ENCODE measurements around the gene GRM2. TPM values are rescaled to one million over a fixed set of nuclear protein-coding genes. Genes with fewer than 3 reads are reported as not detected.

Gene GRM2
- total RNA-seq, 1 experiment from 2014 or later, result 5.6 TPM

DNA sequence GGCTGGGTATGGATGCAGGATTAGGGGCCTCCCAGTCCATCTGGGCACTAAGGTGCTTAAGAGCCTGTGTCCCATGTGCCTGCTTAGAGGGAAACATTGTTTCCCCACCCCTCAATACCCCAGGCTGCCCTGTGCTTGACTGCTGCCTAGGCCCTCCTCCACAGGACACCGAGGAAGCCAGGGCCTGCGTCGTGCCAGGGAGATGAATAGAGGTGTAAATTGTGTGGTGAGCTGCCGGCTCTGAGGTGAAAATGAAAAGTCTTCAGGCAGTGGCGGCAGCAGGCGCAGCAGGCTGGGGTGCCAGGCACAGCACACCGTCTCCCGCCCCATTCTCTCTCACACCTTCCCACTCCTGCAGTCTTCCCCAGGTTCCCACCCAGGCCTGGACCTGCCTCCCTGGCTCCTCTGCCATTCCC, 13.9 kb upstream of the GRM2 start:
- ChIA-PET POLR2A (ENCODE audit: low non-redundant PET) (no interaction called here), CTCF (interaction anchor here (1.3 kb wide), 1 partner anchor 11 kb away, joined by 6 read pairs; no protein-coding TSS in a partner anchor)
- intact Hi-C loops (cut with micrococcal nuclease; ENCODE audit: unreplicated experiment), result no loop called here
- BruUV-seq (replicated peaks), result no TSS peak
- Histone ChIP-seq H3K27me3 (replicated peaks; ENCODE audit: insufficient read depth, low read depth, low read length, poor library complexity) (no peaks in the 10 kb centered on the region), H3K9me3 (ENCODE audit: low read depth, low read length, poor library complexity, severe bottlenecking) (no peaks in the 10 kb centered on the region), H3K27ac (ENCODE audit: low read depth, low read length, poor library complexity, severe bottlenecking) (no peak overlapping the region), H3K36me3 (ENCODE audit: insufficient read depth, low read length, poor library complexity, severe bottlenecking) (no peaks in the 10 kb centered on the region), H3K4me1 (ENCODE audit: insufficient read depth, low read length, poor library complexity, severe bottlenecking) (no peaks in the 10 kb centered on the region), H3K4me3 (ENCODE audit: low read depth, low read length, poor library complexity, severe bottlenecking) (no peak overlapping the region)
- DNase-seq (ENCODE audit: low spot score), result no peak
- no peak for TF ChIP-seq EZH2 (IDR thresholded peaks at IDR 0.05; ENCODE audit: borderline replicate concordance, low read depth, low read length, poor library complexity, severe bottlenecking)
- TF ChIP-seq, protein P1, sequence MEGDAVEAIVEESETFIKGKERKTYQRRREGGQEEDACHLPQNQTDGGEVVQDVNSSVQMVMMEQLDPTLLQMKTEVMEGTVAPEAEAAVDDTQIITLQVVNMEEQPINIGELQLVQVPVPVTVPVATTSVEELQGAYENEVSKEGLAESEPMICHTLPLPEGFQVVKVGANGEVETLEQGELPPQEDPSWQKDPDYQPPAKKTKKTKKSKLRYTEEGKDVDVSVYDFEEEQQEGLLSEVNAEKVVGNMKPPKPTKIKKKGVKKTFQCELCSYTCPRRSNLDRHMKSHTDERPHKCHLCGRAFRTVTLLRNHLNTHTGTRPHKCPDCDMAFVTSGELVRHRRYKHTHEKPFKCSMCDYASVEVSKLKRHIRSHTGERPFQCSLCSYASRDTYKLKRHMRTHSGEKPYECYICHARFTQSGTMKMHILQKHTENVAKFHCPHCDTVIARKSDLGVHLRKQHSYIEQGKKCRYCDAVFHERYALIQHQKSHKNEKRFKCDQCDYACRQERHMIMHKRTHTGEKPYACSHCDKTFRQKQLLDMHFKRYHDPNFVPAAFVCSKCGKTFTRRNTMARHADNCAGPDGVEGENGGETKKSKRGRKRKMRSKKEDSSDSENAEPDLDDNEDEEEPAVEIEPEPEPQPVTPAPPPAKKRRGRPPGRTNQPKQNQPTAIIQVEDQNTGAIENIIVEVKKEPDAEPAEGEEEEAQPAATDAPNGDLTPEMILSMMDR (conservative IDR thresholded peaks at IDR 0.05; ENCODE audit: low read depth, low read length), result no peak

DNA sequence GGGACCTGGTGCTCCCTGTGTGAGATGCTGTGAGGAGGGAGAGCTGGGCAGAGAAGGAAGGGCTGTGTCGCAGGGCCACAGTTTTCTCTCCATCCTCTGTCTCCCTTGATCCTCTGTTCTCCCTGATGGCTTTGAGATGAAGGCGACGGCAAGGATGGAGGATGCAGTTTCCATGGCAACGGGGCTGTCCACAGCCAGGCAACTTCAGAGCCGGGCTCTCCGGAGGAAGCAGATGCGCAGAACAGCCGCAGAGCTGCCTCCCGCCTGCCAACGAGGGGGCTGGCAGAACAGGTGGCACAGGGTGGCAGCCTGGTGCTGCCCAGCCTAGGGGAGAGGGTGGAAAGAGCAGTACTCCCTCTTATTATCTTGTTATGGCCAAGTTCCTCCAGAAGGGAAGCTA, 9.9 kb upstream of the GRM2 start:
- Histone ChIP-seq H3K27me3 (replicated peaks; ENCODE audit: insufficient read depth, low read depth, low read length, poor library complexity) (no peaks in the 10 kb centered on the region), H3K36me3 (ENCODE audit: insufficient read depth, low read length, poor library complexity, severe bottlenecking) (no peaks in the 10 kb centered on the region), H3K9me3 (ENCODE audit: low read depth, low read length, poor library complexity, severe bottlenecking) (no peaks in the 10 kb centered on the region), H3K4me1 (ENCODE audit: insufficient read depth, low read length, poor library complexity, severe bottlenecking) (no peaks in the 10 kb centered on the region), H3K27ac (ENCODE audit: low read depth, low read length, poor library complexity, severe bottlenecking) (no peak overlapping the region), H3K4me3 (ENCODE audit: low read depth, low read length, poor library complexity, severe bottlenecking) (no peak overlapping the region)
- no peak for DNase-seq (ENCODE audit: low spot score)
- POLR2A ChIA-PET (ENCODE audit: low non-redundant PET), result no interaction called here
- no TSS peak for BruUV-seq (replicated peaks)
- TF ChIP-seq, protein P1 (conservative IDR thresholded peaks at IDR 0.05; ENCODE audit: low read depth, low read length), result no peak
- no peak for TF ChIP-seq EZH2 (IDR thresholded peaks at IDR 0.05; ENCODE audit: borderline replicate concordance, low read depth, low read length, poor library complexity, severe bottlenecking)
- intact Hi-C loops (cut with micrococcal nuclease; ENCODE audit: unreplicated experiment), result no loop called here
- CTCF ChIA-PET, result no interaction called here

DNA sequence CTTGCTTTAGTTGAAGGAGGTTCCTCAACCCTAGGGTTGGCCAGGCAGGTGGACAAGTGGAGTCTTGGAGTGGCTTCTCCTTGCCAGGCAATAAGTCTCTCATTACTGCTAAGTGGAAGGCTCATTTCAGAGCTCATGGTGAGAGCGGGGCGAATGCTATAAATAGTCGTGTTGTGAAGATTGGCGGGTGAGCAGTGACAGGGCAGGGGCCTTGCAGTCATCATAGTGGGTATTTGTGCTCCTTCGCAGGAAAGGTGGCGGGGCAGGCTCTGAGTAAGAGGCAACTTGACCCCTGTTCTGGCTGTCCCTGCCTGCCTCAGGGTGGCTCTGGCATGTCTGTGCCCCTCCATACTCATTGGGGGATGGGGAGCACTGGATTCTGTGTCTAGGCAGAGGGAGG, 8.7 kb upstream of the GRM2 start:
- CTCF ChIA-PET, result no interaction called here
- POLR2A ChIA-PET (ENCODE audit: low non-redundant PET), result no interaction called here
- Histone ChIP-seq H3K4me1 (ENCODE audit: insufficient read depth, low read length, poor library complexity, severe bottlenecking) (no peaks in the 10 kb centered on the region), H3K27me3 (replicated peaks; ENCODE audit: insufficient read depth, low read depth, low read length, poor library complexity) (no peaks in the 10 kb centered on the region), H3K27ac (ENCODE audit: low read depth, low read length, poor library complexity, severe bottlenecking) (no peak overlapping the region), H3K4me3 (ENCODE audit: low read depth, low read length, poor library complexity, severe bottlenecking) (no peak overlapping the region), H3K9me3 (ENCODE audit: low read depth, low read length, poor library complexity, severe bottlenecking) (no peaks in the 10 kb centered on the region), H3K36me3 (ENCODE audit: insufficient read depth, low read length, poor library complexity, severe bottlenecking) (no peaks in the 10 kb centered on the region)
- intact Hi-C loops (cut with micrococcal nuclease; ENCODE audit: unreplicated experiment), result no loop called here
- DNase-seq (ENCODE audit: low spot score), result no peak
- TF ChIP-seq EZH2 (IDR thresholded peaks at IDR 0.05; ENCODE audit: borderline replicate concordance, low read depth, low read length, poor library complexity, severe bottlenecking), result no peak
- TF ChIP-seq, protein P1 (conservative IDR thresholded peaks at IDR 0.05; ENCODE audit: low read depth, low read length), result no peak
- no TSS peak for BruUV-seq (replicated peaks)

All from A673 (cell line).